SK-N-MC (cell line): ENCODE data around the gene DELE1.
"Not testable (repeated sequence)": the region's sequence is repeated elsewhere in the genome, so short reads cannot be mapped to it uniquely, and the experiment has no call there.

ENCODE experiments used
- EZH2 ChIP-seq: fragments of 200-600 bp; sonication (generic); IDR thresholded peaks from one replicate; pipeline ENCODE4 v1.6.1; 2017; ENCODE audit warnings: antibody characterized with exemption
- FOXP2 ChIP-seq: optimal IDR thresholded peaks from 2 replicates; pipeline ENCODE3; 2011; ENCODE audit warnings: mild to moderate bottlenecking, moderate library complexity; ENCODE audit not compliant: insufficient read depth; ENCODE audit errors: extremely low read length, control extremely low read depth
- POLR2AphosphoS5 ChIP-seq: IDR thresholded peaks from 2 replicates; pipeline ENCODE4 v1.6.1; 2012; ENCODE audit warnings: mild to moderate bottlenecking, low read depth, low read length, borderline replicate concordance

DNA sequence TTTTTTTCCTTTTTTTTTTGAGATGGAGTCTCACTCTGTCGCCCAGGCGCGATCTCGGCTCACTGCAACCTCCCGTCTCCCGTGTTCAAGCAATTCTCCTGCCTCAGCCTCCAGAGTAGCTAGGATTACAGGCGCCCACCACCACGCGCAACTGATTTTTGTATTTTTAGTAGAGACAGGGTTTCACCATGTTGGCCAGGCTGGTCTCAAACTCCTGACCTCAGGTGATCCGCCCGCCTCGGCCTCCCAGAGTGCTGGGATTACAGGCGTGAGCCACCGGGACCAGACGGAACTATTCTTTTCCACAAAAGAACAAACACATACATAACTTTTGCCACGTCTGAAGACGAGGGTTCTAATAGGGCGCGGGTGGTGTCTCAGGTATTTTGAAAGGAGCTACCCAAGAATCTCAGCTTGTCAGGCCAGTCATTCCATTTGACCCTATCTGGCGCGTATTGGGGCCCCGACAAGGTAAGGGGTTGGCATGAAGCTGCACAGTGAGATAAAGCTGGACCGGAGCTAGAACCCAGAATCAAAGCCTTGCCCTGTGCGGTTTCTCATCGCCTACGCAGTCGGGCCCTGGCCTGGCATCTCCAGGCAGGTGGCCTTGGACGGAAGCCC is 734 bp upstream of the DELE1 start:
- TF ChIP-seq EZH2, POLR2AphosphoS5, FOXP2: not testable (repeated sequence)
